K562 (cell line): Measurements from ENCODE around the gene C17orf114.

Experiments
- FOXP4 ChIP-seq: sonication (generic); formaldehyde crosslinking; IDR thresholded peaks from 2 replicates; pipeline ENCODE4 v1.8.0; 2022; ENCODE audit warnings: mild to moderate bottlenecking, missing genetic modification reagents, borderline replicate concordance
- KAT7 ChIP-seq: sonication (generic); formaldehyde crosslinking; IDR thresholded peaks from 2 replicates; pipeline ENCODE4 v1.8.0; 2022; ENCODE audit warnings: missing genetic modification reagents, mild to moderate bottlenecking, borderline replicate concordance
- ZBTB26 ChIP-seq: fragments of 450-650 bp; formaldehyde crosslinking; IDR thresholded peaks from 2 replicates; pipeline ENCODE4 v1.4.0; 2022; ENCODE audit warnings: missing genetic modification characterization

GRCh38 chr17:4789701-4789950 is 12.5 kb downstream of the C17orf114 start:
- TF ChIP-seq KAT7 (CRISPR knock-in tag) (no peak), FOXP4 (CRISPR knock-in tag) (no peak), ZBTB26 (CRISPR knock-in tag) (no peak)
